Measurements from ENCODE around the gene RILP. TPM values are rescaled to one million over a fixed set of nuclear protein-coding genes. Genes with fewer than 3 reads are reported as not detected.

RILP gene
- total and polyA plus RNA-seq, 10 of the 15 experiments (the other 5 are each of a cell fraction or from before 2014, with no cell fraction given) = 0.60 to 6.1 (median 3.3) TPM; not detected in 1

- CTCF ChIA-PET = interaction anchor here (4.5 kb wide), 1 partner anchor 23 kb away, joined by 37 read pairs; the partner anchor contains the start of gene SLC43A2
- no peak for FAIRE-seq
- no TSS peak for BruUV-seq (replicated peaks)
- RAD21 ChIA-PET (ENCODE audit: unreplicated experiment) = interaction anchor here (0.8 to 6.8 kb wide), 6 partner anchors 13 to 111 kb away, joined by 3 to 86 read pairs (median 12); partner anchors contain the start of gene SLC43A2
- Histone ChIP-seq H3K27me3 (replicated peaks in 1 of 2; ENCODE audit: control insufficient read depth in 2 of 2, insufficient read depth in 2 of 2, low read length in 1 of 2) (no peaks in the 10 kb centered on the region), H4K20me1 (ENCODE audit: control insufficient read depth, insufficient read depth) (no peaks in the 10 kb centered on the region), H3K27ac (ENCODE audit: control insufficient read depth, insufficient read depth) (peak overlapping the region; percentile 85), H3K4me3 (no peak overlapping the region), H3K4me2 (ENCODE audit: control insufficient read depth, insufficient read depth) (peak overlapping the region; percentile 88; the same call in 1 of the 2 replicates), H3K9me3 (replicated peaks; ENCODE audit: control insufficient read depth, insufficient read depth, low read length) (peaks cover 1% of the 10 kb centered on the region; the same call in 1 of the 3 replicates), H3K4me1 (ENCODE audit: control insufficient read depth, insufficient read depth, low read length) (peaks cover 32% of the 10 kb centered on the region), H3K9ac (ENCODE audit: control insufficient read depth, insufficient read depth, low read length) (peak overlapping the region; percentile 64), H3K36me3 (ENCODE audit: control insufficient read depth in 2 of 2, insufficient read depth in 2 of 2, low read length in 1 of 2) (no peaks in the 10 kb centered on the region), H2AFZ (ENCODE audit: control insufficient read depth, low read depth, low read length) (peak overlapping the region; percentile 75), H3K79me2 (ENCODE audit: control insufficient read depth, insufficient read depth, low read length) (no peaks in the 10 kb centered on the region)
- ATAC-seq = no peak
- WGBS (ENCODE audit: insufficient coverage, insufficient replicate concordance, low lambda C conversion rate, missing lambda C conversion rate) = 77% methylated on average over 19 of the region's 19 CpGs
- intact Hi-C loops (cut with micrococcal nuclease; ENCODE audit: unreplicated experiment) (loop anchor here (2.0 kb wide), 1 partner anchor 21 kb away; no protein-coding TSS in a partner anchor), in situ Hi-C loops (cut with MboI) (no loop called here)
- no peak for DNase-seq (ENCODE audit: low read depth, low spot score)
- POLR2A ChIA-PET = interaction anchor here (0.6 to 3.7 kb wide), 5 partner anchors 12 to 176 kb away, joined by 3 to 56 read pairs (median 3); partner anchors contain the start of genes INPP5K and SLC43A2
- SMC1A ChIA-PET (ENCODE audit: uncharacterized antibody, unreplicated experiment) = interaction anchor here (0.5 to 5.0 kb wide), 3 partner anchors 24 to 93 kb away, joined by 3 to 31 read pairs (median 12); partner anchors contain the start of gene SLC43A2
- TF ChIP-seq HDGF (IDR thresholded peaks at IDR 0.05) (peak; percentile 53; the same call in 1 of the 2 replicates), ZNF207 (IDR thresholded peaks at IDR 0.05; ENCODE audit: borderline replicate concordance) (no peak), NFXL1 (IDR thresholded peaks at IDR 0.05; ENCODE audit: borderline replicate concordance) (no peak), CEBPZ (IDR thresholded peaks at IDR 0.05; ENCODE audit: low read depth, low read length) (no peak), SMARCA5 (IDR thresholded peaks at IDR 0.05) (peak; percentile 21; the same call in 1 of the 2 replicates), JUNB (IDR thresholded peaks at IDR 0.05) (no peak)
Observed at GRCh38 chr17:1605681-1606351, 43.9 kb downstream of the RILP start.

Measured in GM12878 (cell line).